Measurements from ENCODE around the gene CHD3.

DNA sequence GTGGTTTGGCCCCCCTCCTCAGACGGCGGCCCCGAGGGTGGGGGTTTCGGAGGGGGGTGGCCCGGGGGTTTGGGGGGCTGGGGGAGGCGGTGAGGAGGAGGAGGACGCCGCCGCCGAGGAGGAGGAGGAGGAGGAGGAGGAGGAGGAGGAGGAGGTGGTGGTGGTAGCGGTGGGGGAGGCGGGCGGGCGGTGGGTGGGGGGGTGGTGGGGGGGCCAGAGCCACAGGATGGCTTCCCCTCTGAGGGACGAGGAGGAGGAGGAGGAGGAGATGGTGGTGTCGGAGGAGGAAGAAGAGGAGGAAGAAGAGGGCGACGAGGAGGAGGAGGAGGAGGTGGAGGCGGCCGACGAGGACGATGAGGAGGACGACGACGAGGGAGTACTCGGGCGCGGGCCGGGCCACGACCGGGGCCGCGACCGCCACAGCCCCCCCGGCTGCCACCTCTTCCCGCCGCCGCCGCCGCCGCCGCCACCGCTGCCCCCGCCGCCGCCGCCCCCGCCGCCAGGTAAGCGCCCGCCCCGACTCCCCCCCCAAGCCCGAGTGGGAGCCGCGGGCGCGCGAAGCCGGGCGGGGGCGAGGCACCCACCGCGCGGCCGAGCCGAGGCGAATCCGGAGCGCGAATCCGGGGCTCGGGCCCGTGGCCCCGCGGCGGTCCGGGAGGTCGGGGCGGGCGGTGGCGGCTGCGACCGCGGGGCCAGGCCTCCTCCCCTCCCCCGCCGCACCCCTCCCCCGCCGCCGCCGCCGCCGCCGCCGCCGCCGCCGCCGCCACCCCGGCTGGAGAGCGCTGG lies 3.8 kb upstream of the CHD3 start:
- TF ChIP-seq, protein P1, sequence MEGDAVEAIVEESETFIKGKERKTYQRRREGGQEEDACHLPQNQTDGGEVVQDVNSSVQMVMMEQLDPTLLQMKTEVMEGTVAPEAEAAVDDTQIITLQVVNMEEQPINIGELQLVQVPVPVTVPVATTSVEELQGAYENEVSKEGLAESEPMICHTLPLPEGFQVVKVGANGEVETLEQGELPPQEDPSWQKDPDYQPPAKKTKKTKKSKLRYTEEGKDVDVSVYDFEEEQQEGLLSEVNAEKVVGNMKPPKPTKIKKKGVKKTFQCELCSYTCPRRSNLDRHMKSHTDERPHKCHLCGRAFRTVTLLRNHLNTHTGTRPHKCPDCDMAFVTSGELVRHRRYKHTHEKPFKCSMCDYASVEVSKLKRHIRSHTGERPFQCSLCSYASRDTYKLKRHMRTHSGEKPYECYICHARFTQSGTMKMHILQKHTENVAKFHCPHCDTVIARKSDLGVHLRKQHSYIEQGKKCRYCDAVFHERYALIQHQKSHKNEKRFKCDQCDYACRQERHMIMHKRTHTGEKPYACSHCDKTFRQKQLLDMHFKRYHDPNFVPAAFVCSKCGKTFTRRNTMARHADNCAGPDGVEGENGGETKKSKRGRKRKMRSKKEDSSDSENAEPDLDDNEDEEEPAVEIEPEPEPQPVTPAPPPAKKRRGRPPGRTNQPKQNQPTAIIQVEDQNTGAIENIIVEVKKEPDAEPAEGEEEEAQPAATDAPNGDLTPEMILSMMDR (IDR thresholded peaks at IDR 0.05): no peak
- TF ChIP-seq EZH2phosphoT487 (IDR thresholded peaks at IDR 0.05) (no peak), EZH2 (IDR thresholded peaks at IDR 0.05) (no peak)
